GM19397 (cell line): ENCODE results near the gene ADSS1.

Source experiments
- ATAC-seq: cut with Tn5 transposase; IDR thresholded peaks from one replicate; pipeline ENCODE4 v1.9.1; 2021; ENCODE audit warnings: mild to moderate bottlenecking, moderate library complexity; ENCODE audit not compliant: unreplicated experiment

Gene ADSS1

DNA sequence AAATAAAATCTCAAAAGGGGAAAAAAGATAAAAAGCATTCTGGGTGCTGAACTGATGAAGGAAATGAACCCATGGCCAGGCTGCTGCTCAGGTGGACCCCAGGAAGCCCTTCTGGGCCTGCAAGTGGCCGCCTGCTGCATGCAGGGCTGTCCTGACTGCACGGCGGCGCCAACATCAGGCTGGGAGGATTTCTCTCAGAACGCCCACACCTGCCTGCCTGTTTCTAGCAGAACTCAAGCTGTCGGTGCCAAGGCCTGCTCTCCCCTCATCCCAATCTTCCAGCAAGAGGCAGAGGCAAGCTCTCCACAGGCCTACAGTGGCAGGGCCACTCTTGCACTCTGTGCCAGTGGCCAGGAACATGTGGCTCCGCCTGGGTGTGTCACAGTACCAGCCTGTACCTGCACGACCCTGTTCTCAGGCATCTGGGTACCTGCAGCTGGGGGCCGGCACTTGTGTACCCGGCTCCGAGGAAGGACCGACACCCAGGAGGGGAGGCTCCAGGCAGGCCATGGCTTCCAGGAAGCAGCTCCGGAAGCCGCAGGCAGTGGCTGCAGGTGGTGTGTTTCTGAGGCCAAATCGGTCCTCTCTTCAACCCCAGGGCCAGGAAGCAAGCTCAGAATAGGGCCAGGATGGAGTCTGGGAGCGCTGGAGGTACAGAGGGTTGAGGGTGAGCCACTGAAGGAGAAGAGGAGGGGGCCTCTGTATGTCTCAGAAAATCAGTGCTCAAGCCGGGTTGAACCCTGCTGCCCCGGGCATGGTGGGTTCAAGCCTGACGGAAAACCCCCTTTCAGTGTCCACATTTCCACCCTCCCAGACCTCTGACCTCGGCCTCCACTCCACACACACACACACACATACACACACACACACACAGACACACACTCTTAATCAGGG is 37.2 kb upstream of the ADSS1 start:
- ATAC-seq, result no peak

DNA sequence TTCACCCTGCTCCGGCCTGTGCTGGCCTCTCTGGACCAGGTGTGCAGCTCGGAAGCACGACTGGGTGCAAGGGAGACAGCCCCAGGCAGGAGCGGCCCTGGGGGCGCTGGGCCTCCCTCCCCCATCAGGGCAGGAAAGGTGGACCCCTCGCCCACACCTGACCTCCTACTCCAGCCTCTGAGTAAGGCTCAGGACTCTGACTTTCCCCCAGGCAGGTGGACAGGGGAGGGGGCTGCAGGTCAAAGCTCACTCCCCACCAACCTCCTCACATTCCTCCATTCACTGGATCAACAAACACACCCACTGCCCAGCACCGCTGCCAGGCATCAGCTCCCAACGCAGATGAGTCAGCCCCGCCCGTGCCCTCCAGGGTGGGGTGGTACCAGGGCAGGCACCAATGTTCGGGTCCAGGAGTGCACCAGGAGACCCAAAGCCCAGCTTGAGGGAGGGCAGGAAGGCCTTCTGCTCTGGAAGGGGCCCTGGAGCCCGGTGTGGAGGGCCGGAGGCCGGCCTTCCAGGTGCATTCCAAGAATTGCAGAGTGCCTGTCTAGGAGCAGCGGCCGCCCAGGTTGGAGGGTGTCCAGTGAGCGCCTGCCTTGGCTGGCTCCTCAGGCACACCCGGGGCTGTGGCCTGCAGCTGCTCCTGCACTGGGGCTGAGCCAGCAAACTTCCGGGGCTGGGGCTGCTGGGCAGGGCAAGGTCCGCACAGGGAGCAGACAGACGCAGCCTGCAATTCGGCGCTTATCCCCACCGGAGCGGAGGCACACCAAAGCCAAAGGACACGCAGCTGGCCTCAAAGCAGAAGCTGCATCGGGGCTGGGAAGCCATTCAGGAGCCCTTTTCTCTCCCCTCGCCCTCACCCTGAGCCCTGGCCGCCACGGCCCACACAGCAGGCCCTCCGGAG is 36.2 kb upstream of the ADSS1 start:
- no peak for ATAC-seq

DNA sequence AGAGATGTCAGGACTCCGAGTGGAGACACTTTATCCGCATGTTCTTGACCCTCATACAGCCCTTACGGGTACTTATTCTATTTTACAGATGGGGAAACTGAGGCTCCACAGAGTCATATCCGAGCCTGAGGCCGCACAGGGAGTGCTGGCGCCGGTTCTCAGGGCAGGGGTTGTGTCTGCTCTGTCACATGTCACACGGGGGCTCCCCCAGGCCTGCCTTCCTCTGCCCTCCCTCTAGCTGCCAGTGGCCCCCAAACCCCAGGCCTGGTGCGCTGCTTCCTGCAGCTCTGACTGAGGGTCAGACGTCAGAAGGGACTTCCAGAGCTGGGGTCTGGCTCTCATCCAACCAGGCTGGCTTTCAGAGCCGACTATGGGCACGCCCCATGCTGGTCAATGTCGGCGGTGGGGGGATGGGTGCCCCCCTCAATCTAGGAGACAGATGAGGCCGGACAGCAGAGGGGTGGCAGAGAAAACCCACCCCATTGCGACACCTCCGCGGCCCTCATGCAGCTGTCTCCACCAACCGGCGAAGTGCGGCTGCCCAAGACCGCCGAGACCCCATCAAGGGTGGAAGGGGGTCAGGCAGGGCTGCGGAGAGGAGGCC is 35.4 kb upstream of the ADSS1 start:
- no peak for ATAC-seq

DNA sequence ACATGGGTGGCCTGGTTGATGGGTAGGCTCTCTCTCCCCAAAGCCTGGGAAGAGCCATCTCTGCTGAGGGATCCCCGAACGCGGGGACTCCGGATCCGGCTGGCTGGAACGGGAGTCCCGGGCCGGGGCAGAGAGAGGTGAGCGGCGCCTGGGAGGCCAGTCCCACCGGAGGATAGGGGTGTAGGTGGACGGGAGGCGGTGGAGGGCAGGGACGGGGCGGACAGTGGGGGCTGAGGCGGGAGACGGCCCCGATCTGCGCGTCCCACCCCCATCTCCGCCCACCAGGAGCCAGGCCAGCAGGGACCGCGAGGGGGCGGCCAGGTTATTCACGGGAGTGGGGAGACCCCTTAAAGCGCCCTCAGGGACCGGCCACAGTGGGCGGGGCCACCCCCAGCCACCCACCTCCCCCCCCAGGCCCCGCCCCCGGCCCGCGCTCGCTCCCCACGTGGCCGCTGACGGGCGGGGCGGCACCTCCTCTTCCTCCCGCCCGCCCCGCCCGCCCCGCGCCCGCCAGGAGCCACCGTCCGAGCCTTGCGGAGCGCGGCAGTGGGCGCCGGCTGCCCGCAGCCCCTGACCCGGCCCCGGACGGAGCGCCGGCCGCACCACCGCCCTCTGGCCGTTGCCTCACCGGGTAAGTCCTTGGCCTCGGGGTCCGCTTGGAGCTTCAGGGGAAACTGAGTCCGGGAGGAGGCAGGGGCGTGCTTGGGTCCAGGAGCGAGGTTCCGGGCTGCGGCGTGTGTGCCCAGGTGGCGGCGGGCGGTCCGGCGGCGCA is 34.7 kb upstream of the ADSS1 start, which contains the start of gene INF2:
Gene INF2, plus strand, starts transcription at position 510 of the 772 bp plus-strand sequence. CDS start 11,748 bp downstream, outside the sequence.
- ATAC-seq, result no peak

DNA sequence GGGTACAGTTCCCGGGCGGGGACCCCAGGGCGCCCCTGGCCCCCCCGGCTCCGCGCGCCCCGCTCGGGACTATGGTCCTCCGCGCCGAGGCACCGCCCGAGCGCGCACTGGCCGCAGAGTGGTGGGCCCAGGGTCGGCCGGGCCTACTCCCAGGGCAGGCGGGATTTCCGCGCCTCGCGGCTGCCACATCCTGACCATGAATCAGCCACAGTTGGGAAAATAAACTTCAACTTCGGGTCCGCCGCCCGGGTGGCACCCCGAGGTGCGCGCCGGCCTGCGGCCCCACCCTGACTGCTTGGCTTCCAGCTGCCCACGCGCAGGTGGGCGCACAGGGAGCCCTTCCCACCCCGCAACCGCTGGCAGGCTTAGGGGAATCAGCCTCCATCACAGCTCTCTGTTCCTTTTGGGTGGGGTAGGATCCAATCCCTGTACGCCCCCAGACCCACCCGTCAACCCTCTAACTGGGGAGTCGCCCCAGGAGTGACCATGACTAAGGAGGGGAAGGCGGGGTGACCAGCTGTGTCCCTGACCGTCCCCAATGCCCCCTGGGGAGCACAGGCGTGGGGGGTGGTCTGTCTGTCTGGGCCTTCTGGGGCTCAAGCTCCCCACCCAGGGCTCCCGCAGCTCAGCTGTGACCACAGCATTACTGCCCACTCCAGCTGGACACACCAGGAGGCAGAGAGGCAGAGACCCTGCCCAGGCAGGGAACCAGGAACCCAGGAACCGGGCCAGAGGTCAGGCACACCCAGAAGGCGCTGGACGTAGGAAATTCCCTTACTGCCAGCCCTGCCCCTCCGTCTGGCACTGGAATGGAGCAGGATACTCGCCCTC is 33.9 kb upstream of the ADSS1 start:
- no peak for ATAC-seq

DNA sequence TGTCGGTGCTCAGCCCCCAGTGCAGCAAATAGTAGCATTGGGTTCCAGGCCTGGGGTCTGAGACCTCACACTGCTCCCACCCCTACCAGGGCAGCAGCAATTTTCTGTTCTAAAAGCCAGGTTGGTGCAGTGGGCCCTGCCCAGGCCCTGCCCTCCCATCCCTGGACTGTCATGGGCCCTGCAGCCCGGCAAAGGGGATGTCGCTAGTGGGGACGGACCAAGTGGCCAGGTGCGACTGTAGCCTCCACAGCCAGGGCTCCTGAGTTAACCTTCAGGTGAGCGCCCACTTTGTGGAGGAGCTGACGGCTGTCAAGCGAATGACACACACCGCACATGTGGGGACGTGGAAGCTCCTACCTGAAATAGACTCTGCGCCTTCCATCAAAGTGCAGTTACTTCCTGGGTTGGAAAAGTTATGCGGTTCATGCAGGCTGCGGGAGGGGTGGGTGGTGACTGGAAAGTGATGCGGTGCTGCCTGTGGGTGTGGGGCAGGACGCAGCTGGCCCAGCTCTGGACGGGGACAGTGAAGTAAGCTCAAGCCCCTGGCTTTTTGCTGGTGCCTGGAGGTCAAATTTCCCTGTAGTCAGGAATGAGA is 33.1 kb upstream of the ADSS1 start:
- no peak for ATAC-seq

DNA sequence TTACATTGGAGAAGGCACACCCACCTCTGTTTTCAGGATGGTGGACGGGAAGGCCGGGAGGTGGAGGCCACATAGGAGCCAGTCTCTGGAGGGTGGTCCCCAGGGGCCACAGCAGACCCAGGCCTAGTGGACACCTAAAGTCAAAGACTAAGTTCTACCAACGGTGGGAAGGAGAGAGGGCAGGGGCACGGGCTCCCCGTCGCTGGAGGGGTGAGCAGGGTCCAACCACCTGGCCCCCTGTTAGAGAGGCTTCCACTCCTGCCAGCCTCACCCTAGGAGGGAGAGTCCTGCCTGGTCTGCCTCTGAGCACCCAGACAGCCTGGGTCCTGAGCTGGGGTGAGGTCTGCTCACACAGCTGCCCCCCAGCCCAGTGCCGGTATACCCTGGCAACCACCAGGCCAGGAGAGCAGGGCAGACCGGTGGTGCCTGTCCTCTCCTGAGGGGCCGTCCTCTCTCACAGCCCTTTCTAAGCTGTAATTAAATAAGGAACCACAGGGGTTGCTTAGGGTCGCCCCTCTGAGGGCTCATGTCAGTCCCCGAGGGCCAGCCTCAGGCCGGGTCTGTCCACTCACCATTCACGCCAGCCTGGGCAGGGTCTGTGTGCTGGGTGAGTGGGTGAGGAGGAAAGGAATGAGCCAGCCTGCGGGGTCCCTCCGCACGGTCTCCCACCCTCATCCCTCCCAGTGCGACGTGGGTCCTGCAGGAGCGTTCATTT is 32.3 kb upstream of the ADSS1 start:
- ATAC-seq, result no peak

DNA sequence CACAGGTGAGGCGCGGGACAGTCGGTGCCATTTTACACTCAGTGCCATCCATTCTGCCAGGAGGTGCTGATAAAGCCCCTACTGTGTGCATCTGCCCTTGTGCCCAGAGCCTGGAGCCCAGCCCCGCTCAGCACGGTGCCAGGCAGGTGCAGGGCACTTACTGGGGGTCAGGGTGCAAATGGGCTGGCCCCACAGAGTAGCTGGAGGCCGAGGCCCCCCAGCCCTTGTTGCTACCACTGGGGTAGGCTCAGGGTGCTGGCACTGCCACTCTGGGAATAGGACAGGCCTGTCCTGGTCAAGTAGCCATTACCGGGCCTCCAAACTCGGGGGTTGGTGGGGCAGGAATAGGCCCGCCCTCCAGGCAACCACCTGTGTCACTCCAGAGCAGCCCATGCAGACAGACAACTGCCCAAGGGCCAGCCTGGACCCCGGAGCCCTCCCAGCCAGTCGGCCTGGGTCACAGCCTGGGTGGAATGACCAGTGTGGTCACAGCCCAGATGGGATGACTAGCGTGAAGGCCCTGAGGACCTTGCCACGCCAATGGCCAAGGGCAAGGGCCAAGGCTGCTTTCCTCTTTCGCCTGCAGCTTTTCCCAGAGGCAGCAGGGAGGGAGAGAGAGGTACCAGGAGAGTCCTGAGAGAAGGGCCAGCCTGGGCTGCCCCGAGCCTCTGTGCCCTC is 31.6 kb upstream of the ADSS1 start:
- ATAC-seq, result no peak

DNA sequence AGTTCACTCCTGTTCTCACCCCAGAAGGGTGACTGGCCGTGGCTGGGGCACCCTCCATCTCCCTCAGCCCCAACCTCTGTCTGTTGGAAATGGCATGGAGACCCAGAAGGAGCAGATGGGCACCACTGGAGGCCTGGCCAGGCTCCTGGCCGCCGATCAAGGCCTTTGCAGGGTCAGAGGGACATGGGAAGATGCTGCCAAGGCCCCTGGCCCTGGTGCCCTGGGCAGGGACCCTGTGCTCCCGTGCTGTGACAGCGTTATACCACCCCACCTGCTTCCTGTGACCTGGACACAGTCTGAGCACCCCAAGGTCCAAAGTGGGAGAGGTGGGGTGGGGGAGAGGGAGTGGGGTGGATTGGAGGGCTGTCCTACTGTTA is 31.1 kb upstream of the ADSS1 start:
- ATAC-seq, result no peak

DNA sequence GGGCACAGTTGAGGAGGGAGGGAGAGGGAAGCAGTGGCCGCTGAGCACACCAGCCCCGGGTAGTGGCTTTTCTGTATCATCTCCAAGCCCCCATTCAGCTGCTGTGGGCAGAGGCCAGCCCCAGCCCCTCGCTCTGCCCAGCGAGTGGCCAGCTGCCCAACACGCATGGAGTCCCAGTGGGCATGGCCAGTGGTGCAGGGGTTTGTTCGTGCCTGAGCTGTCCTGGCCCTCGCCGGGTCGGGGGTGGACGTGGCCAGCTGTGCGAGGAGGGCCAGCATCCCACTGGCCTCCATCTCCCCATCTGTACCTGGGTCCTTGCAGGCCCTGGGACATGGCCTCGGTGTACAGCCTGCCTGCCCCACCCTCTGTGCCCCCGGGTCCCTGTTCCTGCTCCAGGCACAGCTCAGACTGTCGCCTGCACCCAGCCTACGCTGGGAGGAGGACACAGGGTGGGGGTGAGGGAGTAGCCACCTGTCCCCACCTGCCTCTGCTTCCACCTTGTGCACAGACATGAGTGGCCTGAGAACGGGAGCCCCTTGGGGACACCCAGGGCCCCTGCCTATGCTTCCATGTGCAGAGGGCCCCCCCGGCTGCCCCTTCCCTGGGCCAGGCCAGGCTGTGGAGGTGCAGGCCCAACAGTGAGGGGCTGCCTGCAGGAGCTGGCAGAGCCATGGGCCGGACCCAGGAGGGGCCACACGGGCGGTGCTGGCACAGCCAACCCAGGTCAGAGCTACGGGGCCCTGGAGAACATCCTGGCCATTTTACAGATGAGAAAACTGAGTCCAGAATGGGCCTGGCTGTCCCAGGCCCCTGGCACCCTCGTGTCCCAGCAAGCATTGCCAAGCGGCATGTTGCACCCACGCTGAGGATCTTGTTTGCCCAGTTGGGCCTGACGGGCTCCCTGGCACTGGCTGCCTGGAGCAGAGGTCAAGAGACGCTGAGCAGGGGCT is 30.3 kb upstream of the ADSS1 start:
- no peak for ATAC-seq

DNA sequence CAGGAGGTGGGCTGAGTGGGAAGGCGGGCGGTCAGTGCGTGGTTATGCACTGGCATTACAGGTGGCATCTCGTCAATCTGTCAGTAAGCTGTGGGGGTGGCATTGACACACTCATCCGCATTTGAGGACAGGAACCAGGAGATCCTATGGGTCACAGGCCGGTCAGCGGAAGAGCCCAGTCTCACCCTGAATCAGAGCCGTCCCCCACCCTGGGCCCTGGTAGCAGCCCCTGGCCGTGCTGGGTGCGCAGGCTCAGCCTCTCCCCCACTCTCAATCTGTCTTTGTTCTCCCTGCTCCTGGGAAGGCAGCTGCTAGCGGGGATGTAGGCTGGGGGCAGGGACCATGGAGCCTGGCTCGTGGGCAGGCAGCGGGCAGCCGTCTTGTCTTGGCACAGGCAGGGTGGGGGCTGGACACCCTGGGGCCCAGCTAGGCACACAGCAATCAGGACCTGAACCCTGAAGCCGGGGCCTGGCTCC is 29.5 kb upstream of the ADSS1 start:
- ATAC-seq, result no peak

DNA sequence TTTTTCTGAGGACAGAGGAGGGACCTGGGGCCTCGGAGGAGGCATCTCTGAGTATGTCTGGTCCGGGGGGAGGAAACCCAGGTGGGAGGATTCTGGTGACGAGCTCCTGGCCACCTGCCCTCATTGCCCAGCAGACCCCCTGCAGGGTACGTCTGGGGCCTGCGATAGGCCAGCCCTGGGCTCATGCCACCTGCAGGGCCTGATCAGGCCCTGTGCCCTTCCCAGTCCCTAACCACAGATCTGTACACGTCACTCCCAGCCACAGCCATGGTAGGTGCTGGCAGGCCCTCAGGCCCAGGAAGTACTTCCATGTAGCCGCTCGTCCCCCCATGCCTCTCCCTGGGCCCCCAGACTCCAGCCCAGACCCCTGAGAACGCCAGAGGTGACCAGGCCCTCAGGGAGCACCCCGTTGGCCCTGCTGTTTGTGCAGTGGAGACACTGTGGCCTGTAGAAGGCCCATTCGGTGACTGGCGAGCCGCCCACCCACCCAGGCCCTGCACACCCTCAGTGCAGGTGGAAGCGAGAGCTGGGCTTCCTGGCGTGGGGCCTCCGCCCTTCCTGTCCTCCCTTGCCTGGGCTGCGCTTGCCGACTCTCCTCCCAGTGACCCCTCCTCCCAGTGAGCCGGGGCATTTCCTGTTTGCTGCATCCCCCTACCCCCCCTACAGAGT is 28.9 kb upstream of the ADSS1 start:
- ATAC-seq, result no peak

DNA sequence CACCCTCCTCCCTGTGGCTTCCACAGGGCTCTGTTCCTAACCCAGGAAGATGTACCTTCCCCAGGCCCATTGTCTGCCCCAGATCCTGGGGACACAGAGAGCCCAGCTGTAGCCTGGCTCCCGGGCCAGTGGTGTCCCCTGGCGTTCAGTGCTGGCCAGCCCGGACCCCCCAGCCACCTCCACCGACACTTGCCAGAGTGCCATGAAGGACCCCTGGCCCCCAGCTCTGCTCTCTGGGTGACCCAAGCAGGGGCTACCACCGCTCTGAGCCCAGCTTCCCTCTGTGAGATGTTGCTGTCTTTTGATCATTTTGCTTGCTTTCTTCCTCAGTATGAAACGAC is 28.4 kb upstream of the ADSS1 start:
- ATAC-seq, result no peak

DNA sequence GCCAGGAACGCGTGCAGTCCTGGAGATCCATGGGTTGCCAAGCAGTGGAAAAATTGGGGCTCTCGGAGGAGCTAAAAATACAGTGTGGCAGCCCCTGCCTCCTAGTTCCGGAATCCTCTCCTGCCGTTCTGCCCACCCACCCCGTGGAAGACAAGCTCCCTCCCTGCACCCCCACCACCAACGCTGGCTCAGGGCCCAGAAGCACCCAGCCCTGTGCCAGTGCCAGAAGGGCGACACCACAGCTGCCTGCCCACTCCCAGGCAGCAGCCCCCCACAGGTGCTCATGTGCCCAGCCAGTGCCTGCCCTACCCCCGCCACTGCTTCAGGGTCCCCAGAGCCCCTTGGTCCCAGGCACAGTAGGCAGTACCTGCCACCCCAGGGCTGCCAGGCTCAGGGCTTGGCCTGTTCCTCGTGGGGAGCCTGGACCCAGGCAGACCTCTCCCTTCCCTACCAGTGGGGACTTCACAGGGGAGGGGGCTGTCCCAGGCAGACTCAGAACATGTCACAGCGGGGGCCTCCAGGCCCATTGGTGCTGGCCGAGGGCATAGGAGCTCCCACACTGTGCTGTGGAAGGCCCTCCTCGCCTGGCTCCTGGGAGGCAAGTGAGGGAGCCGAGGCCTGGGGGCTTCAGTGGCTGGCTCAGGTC is 27.2 kb upstream of the ADSS1 start:
- ATAC-seq, result no peak

DNA sequence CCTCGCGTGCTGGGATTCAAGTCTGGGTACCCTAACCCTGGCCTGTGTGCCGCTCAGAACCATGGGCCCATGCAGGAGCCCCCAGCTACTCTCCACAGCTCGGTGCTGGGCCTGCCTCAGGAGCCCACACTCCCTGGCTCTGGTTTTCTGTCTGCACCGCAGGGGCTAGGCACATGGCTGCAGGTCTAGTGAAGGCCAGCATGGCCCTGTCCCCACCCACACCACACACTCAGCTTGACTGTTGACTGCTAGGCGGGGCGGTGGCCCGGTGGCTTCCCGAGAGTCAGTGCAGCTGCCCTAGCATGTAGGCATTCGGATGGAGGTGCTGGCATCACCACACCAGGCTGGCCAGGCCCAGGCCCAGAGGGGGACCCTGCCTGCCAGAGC is 26.7 kb upstream of the ADSS1 start:
- ATAC-seq, result no peak
